Ishikawa (cell line): ENCODE data around the gene EHD1.

ENCODE experiments used
- CEBPB ChIP-seq: IDR thresholded peaks from 2 replicates; pipeline ENCODE4 v1.6.1; 2012
- CREB1 ChIP-seq: IDR thresholded peaks from 2 replicates; pipeline ENCODE4 v1.6.1; 2012; ENCODE audit warnings: low read depth
- EGR1 ChIP-seq: IDR thresholded peaks from 2 replicates; pipeline ENCODE4 v1.6.1; 2012
- EP300 ChIP-seq: IDR thresholded peaks from 2 replicates; pipeline ENCODE4 v1.6.1; 2012; ENCODE audit warnings: borderline replicate concordance
- FOXM1 ChIP-seq: IDR thresholded peaks from 2 replicates; pipeline ENCODE4 v1.6.1; 2012; ENCODE audit warnings: low read depth, borderline replicate concordance
- MAX ChIP-seq: IDR thresholded peaks from 2 replicates; pipeline ENCODE4 v1.6.1; 2012
- NFIC ChIP-seq: IDR thresholded peaks from 2 replicates; pipeline ENCODE4 v1.6.1; 2012
- RAD21 ChIP-seq: IDR thresholded peaks from 2 replicates; pipeline ENCODE4 v1.6.1; 2012; ENCODE audit warnings: low read depth
- REST ChIP-seq: IDR thresholded peaks from 2 replicates; pipeline ENCODE4 v1.6.1; 2012; ENCODE audit warnings: low read depth, mild to moderate bottlenecking
- TAF1 ChIP-seq: IDR thresholded peaks from 2 replicates; pipeline ENCODE4 v1.6.1; 2012; ENCODE audit warnings: low read depth, mild to moderate bottlenecking
- TCF12 ChIP-seq: IDR thresholded peaks from 2 replicates; pipeline ENCODE4 v1.6.1; 2012; ENCODE audit warnings: low read depth
- TEAD4 ChIP-seq: IDR thresholded peaks from 2 replicates; pipeline ENCODE4 v1.6.1; 2012
- USF1 ChIP-seq: IDR thresholded peaks from 2 replicates; pipeline ENCODE4 v1.6.1; 2012
- YY1 ChIP-seq: IDR thresholded peaks from 2 replicates; pipeline ENCODE4 v1.6.1; 2012; ENCODE audit warnings: low read depth
- ZBTB7A ChIP-seq: IDR thresholded peaks from 2 replicates; pipeline ENCODE4 v1.6.1; 2012; ENCODE audit warnings: low read depth

The EHD1 gene

GRCh38 chr11:64900263-64900678 lies 21.9 kb upstream of the EHD1 start:
- TF ChIP-seq EGR1 (no peak), TEAD4 (no peak), USF1 (no peak), REST (no peak), YY1 (no peak)

GRCh38 chr11:64898541-64898940 lies 20.1 kb upstream of the EHD1 start:
- no peak for TF ChIP-seq MAX
- no peak for TF ChIP-seq EP300
- TF ChIP-seq USF1 = no peak
- TF ChIP-seq YY1 = no peak

- TF ChIP-seq TAF1 = no peak
- TF ChIP-seq RAD21 = no peak
- TF ChIP-seq ZBTB7A = no peak
- no peak for TF ChIP-seq USF1
- no peak for TF ChIP-seq EGR1
- TF ChIP-seq TCF12 = no peak
- TF ChIP-seq CEBPB = no peak
- no peak for TF ChIP-seq YY1
- TF ChIP-seq TEAD4 = no peak
- TF ChIP-seq CREB1 = no peak
- no peak for TF ChIP-seq NFIC
- no peak for TF ChIP-seq REST
- no peak for TF ChIP-seq FOXM1
- TF ChIP-seq EP300 = no peak
- no peak for TF ChIP-seq MAX
These were observed 19.6 kb upstream of the EHD1 start for GRCh38 chr11:64898076-64898445.

- no peak for TF ChIP-seq FOXM1
- TF ChIP-seq ZBTB7A = no peak
- no peak for TF ChIP-seq REST
- TF ChIP-seq YY1 = no peak
- no peak for TF ChIP-seq CEBPB
- no peak for TF ChIP-seq MAX
- no peak for TF ChIP-seq EP300
- no peak for TF ChIP-seq RAD21
- no peak for TF ChIP-seq CREB1
These were observed 19.1 kb upstream of the EHD1 start for GRCh38 chr11:64897381-64898075.
